ENCODE data around the gene NEDD4L. TPM values are rescaled to one million over a fixed set of nuclear protein-coding genes. Genes with fewer than 3 reads are reported as not detected.

NEDD4L gene
- total RNA-seq, 4 donors from 2014 or later = 22.7 to 39.9 (median 34.7) TPM

GRCh38 chr18:58359218-58359617 is 315.2 kb downstream of the NEDD4L start:
- DNase-seq (ENCODE audit: extremely low spot score) = no peak
- WGBS = 96% methylated on average over 3 of the region's 3 CpGs
- H3K27me3 ChIP-seq = no peaks in the 10 kb centered on the region
- no peaks in the 10 kb centered on the region for H3K9me3 ChIP-seq
- no peak overlapping the region for H3K27ac ChIP-seq (replicated peaks in 1 of 4)
- peaks cover 0 to 18% (median 0%) of the 10 kb centered on the region in 4 donors for H3K36me3 ChIP-seq
- no peak for TF ChIP-seq EP300 (IDR thresholded peaks at IDR 0.05)
- TF ChIP-seq POLR2AphosphoS5 (IDR thresholded peaks at IDR 0.05) = no peak
- TF ChIP-seq, protein P1, sequence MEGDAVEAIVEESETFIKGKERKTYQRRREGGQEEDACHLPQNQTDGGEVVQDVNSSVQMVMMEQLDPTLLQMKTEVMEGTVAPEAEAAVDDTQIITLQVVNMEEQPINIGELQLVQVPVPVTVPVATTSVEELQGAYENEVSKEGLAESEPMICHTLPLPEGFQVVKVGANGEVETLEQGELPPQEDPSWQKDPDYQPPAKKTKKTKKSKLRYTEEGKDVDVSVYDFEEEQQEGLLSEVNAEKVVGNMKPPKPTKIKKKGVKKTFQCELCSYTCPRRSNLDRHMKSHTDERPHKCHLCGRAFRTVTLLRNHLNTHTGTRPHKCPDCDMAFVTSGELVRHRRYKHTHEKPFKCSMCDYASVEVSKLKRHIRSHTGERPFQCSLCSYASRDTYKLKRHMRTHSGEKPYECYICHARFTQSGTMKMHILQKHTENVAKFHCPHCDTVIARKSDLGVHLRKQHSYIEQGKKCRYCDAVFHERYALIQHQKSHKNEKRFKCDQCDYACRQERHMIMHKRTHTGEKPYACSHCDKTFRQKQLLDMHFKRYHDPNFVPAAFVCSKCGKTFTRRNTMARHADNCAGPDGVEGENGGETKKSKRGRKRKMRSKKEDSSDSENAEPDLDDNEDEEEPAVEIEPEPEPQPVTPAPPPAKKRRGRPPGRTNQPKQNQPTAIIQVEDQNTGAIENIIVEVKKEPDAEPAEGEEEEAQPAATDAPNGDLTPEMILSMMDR (IDR thresholded peaks at IDR 0.05) = no peak
- no peak for TF ChIP-seq POLR2A (IDR thresholded peaks at IDR 0.05; ENCODE audit: low read depth)
- intact Hi-C loops (cut with DNase I) = no loop called here
- H3K4me3 ChIP-seq = no peak overlapping the region
- peaks cover 9 to 25% (median 21%) of the 10 kb centered on the region in 4 donors for H3K4me1 ChIP-seq

DNA sequence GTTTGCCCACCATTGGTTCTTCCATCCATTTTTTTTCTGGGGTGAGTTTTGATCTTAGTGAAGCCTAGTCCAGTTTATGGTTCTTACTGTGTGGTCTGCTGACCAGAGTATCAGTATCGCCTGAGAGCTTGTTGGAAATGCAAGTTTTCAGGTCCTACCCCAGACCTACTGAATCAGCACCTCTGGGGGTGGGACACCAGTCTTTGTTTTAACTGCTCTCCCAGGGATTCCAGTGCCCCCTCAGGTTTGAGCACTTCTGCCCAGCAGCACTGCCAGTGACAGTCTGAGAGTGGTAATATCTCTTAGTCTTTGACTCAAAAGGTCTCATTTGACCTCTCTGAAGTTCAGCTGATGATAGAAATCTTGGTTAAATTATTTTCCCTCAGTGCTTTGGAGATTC is 315.6 kb downstream of the NEDD4L start:
- Histone ChIP-seq H3K4me1 (peaks cover 9 to 25% (median 21%) of the 10 kb centered on the region in 4 donors), H3K27me3 (no peaks in the 10 kb centered on the region), H3K4me3 (no peak overlapping the region), H3K9me3 (no peaks in the 10 kb centered on the region), H3K27ac (replicated peaks in 1 of 4) (no peak overlapping the region), H3K36me3 (peaks cover 0 to 22% (median 0%) of the 10 kb centered on the region in 4 donors)
- intact Hi-C loops (cut with DNase I) = no loop called here
- DNase-seq (ENCODE audit: extremely low spot score) = peak; percentile 64
- no peak for TF ChIP-seq POLR2A (IDR thresholded peaks at IDR 0.05; ENCODE audit: low read depth)
- no peak for TF ChIP-seq POLR2AphosphoS5 (IDR thresholded peaks at IDR 0.05)
- TF ChIP-seq, protein P1 (IDR thresholded peaks at IDR 0.05) = no peak
- TF ChIP-seq EP300 (IDR thresholded peaks at IDR 0.05) = no peak
- 100% methylated on average over 1 of the region's 1 CpG for WGBS

- intact Hi-C loops (cut with DNase I) = no loop called here
- Histone ChIP-seq H3K9me3 (no peaks in the 10 kb centered on the region), H3K27me3 (no peaks in the 10 kb centered on the region), H3K4me3 (no peak overlapping the region), H3K36me3 (peaks cover under 1 to 29% (median 5%) of the 10 kb centered on the region in 4 donors), H3K4me1 (peaks cover 9 to 25% (median 21%) of the 10 kb centered on the region in 4 donors), H3K27ac (replicated peaks in 1 of 4) (no peak overlapping the region)
- DNase-seq (ENCODE audit: extremely low spot score) = no peak
- no peak for TF ChIP-seq EP300 (IDR thresholded peaks at IDR 0.05)
- TF ChIP-seq, protein P1 (IDR thresholded peaks at IDR 0.05) = no peak
- no peak for TF ChIP-seq POLR2AphosphoS5 (IDR thresholded peaks at IDR 0.05)
- TF ChIP-seq POLR2A (IDR thresholded peaks at IDR 0.05; ENCODE audit: low read depth) = no peak
- 77% methylated on average over 2 of the region's 2 CpGs for WGBS
Measured at GRCh38 chr18:58360324-58360723, 316.3 kb downstream of the NEDD4L start.

DNA sequence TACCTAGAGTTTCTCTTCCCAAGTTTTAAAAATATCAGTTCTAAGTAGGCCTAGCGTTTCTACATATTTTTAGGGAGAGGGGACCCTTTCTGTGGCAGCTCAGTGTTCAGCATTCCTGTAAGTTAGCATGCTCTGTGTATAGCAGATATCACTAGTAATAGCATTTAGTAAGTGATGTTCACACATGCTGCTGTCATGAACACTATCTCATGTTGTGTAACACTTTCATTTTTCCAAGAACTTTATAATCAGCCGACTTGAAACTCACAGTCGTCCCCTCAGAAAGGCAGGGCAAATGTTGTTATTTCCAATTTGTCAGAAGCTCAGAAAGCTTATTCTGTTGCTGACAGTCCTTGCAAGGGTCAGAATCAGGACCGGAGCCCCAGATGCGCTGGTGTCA is 317.2 kb downstream of the NEDD4L start:
- Histone ChIP-seq H3K27ac (replicated peaks in 1 of 4) (peak overlapping the region; percentile 50 to 76 (median 72)), H3K4me1 (peaks cover 9 to 25% (median 21%) of the 10 kb centered on the region in 4 donors), H3K36me3 (peaks cover 4 to 37% (median 11%) of the 10 kb centered on the region in 4 donors), H3K4me3 (no peak overlapping the region), H3K9me3 (no peaks in the 10 kb centered on the region), H3K27me3 (no peaks in the 10 kb centered on the region)
- 89% methylated on average over 5 of the region's 5 CpGs for WGBS
- peak; percentile 74 for DNase-seq (ENCODE audit: extremely low spot score)
- intact Hi-C loops (cut with DNase I) = no loop called here
- no peak for TF ChIP-seq EP300 (IDR thresholded peaks at IDR 0.05)
- TF ChIP-seq POLR2A (IDR thresholded peaks at IDR 0.05; ENCODE audit: low read depth) = no peak
- TF ChIP-seq, protein P1 (IDR thresholded peaks at IDR 0.05) = no peak
- no peak for TF ChIP-seq POLR2AphosphoS5 (IDR thresholded peaks at IDR 0.05)

All from esophagus muscularis mucosa (tissue), 4 donors.